ENCODE data around the gene TGFBI. TPM values are rescaled to one million over a fixed set of nuclear protein-coding genes. Genes with fewer than 3 reads are reported as not detected.

TGFBI gene
- 1,115 TPM for total RNA-seq (ENCODE audit: insufficient read depth, low replicate concordance)

DNA sequence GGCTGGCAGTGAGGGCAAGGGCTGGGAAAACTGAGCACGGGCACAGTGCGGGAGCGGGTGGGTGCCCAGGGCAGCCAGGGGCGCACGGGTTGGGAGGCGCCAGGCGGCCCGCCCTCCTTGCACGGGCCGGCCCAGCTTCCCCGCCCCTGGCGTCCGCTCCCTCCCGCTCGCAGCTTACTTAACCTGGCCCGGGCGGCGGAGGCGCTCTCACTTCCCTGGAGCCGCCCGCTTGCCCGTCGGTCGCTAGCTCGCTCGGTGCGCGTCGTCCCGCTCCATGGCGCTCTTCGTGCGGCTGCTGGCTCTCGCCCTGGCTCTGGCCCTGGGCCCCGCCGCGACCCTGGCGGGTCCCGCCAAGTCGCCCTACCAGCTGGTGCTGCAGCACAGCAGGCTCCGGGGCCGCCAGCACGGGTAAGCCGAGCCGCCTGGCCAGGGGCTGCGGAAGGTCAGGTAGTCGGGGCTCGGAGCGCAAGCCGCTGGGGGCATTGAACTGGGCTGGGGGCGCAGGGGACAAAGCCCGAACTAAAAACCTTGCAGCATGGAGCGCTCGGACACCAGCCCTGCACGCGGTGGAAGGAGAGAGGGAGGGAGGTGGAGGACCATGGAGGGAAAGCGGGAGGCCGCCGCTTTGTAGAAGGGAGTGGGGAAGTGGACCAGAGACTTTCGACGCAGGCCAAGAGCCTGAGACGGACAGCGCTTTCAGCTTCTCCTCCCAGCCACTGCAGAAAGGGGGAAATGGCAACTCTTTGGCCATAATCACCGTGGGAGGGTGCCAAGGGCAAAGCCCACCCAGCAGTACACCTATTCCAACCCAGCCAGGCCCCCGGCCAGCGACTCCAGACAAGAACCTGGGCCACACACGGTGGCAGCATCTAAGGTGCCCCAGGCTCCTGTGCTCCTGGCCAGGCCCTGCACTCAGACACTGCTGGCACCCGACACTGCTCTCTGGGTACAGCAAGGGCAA, at the start of gene TGFBI:
TGFBI (plus strand) TSS at position 207 of the 961 bp plus-strand sequence; CDS start at position 275, 68 bp downstream.
- DNase-seq (ENCODE audit: low spot score) = peak; percentile 80

DNA sequence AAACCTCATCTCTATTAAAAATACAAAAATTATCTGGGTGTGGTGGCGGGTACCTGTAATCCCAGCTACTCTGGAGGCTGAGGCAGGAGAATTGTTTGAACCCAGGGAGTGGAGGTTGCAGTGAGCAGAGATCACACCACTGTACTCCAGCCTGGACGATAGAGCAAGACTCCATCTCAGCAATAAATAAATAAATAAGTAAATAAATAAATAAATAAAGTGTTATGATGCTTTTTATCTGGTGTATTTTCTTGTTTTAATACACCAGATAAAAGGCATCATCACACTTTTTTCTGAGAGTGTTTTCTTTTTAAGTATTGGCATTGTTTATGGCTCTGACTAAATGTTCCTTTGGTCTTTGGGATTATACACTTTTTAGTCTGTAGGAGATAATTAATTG, 49.8 kb upstream of the TGFBI start:
- no peak for DNase-seq (ENCODE audit: low spot score)

DNA sequence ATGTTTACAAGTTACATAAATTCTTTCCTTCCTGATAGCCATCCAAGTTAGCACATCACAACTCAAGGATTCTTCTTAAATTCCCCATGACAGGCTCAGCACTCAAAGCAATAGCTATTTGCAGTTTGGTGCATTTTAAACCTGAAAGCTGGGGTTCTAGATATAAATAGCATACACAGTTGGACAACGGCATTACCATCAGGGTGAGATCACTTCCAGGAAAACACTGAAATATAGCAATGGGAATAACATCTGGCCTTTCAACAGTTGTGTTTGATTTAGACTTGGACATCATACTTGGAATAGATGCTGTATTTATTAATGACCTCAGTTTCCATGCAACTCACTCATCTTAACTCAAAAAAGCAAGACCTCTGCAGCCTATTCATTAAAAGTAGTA, 49.3 kb upstream of the TGFBI start:
- DNase-seq (ENCODE audit: low spot score) = peak; percentile 77

DNA sequence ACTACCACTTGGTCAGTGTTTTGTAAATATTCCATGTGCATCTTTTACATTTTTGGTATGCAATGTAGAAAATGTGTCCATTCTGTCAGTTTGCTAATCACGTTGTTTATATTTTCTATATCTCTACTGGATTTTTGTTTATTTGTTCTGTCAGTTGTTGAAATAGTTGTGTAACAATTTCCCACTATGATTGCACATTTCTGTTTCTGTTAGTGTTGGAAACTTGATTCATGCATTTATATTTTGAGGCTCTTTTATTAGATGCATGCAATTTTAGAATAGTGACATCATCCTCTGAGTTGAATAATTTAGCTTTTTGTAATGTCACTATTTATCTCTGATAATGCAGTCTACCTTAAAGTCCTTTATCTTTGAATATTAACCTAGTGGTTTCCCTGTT, 48.2 kb upstream of the TGFBI start:
- no peak for DNase-seq (ENCODE audit: low spot score)

DNA sequence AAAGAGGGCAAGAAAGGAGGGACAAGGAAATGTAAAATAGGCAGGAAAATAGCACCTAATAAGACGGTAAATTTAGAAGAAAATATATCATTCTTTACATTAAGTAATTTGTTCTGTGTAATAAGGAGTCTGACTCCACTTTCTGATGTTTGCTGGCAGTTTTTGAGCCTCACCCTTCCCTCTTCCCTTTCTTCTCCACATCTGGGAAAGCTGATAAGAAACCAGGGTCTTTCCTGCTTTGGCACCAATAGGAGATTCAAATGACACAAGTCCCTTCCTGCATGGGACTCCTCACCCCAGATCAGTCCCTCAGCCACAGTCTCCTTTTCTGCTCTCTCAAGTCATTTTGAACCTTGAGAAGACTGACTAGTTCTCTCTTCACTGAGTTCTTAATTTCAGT, 42.8 kb upstream of the TGFBI start:
- no peak for DNase-seq (ENCODE audit: low spot score)

DNA sequence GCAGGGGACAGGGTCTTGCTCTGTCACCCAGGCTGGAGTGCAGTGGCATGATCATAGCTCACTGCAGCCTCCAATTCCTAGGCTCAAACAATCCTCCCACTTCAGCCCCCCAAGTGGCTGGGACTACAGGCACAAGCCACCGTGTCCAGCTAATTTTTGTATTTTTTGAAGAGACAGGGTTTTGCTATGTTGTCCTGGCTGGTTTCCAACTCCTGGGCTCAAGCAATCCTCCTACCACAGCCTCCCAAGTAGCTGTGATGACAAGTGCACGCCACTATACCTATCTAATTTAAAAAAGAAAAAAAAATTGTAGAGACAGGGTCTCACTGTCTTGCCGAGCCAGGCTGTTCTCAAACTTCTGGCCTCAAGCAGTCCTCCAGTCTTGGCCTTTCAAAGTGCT, 42.4 kb upstream of the TGFBI start:
- no peak for DNase-seq (ENCODE audit: low spot score)

DNA sequence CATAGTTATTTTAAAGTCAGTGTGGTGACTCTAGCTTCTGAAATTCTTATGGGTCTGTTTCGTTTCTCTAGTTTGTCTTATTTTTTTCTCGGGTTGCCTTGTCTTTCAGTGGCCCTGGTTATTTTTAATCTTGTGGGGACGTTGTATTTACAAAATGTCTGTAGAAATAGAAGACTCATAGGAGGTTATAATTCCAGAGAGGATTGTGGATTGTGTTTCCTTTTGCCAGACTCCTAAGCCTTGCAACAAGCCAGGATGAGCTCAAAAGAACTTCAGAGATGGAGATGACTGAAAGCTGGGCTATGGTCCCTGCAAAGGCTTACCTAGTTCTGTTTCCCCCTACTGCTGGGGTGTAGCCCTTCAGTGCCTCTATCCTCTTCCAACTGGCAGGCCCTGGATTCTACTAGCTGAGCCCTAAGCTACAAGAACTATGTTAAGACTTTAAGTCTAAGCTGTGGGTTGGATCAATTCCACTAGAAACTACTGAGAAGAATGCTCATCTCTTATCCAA, 41.8 kb upstream of the TGFBI start:
- peak; percentile 90 for DNase-seq (ENCODE audit: low spot score)

DNA sequence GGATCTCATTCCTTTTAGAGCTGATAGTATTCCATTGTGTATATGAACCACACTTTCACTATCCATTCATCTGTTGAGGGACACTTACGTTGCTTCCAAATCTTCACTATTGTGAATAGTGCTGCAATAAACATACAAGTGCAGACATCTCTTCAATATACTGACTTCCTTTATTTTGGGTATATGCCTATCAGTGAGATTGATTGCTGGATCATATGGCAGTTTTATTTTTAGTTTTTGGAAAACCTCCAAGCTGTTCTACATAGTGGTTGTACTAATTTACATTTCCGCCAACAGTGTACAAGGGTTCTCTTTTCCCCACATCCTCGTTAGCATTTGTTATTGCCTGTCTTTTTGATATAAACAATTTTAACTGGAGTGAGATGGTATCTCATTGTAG, 40.2 kb upstream of the TGFBI start:
- DNase-seq (ENCODE audit: low spot score) = no peak

DNA sequence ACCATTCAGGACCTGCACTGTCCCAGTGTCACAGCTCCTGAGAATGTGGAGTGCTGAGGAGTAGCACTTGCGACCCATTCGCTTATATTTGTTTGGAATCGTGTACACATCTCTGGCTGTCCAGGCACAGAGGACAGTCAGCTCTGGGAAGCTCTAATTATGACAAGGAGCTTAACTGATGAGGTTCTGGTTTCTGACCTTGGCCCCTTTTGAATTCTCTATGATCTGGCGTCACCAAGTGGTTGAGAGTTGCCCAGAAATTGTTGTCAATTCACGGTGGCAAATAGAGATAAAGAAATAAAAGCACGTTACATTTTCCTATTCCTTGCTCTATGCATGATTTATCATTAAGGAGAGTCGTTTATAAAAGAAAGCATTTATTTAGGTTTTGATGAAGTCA, 39.1 kb upstream of the TGFBI start:
- DNase-seq (ENCODE audit: low spot score) = no peak

DNA sequence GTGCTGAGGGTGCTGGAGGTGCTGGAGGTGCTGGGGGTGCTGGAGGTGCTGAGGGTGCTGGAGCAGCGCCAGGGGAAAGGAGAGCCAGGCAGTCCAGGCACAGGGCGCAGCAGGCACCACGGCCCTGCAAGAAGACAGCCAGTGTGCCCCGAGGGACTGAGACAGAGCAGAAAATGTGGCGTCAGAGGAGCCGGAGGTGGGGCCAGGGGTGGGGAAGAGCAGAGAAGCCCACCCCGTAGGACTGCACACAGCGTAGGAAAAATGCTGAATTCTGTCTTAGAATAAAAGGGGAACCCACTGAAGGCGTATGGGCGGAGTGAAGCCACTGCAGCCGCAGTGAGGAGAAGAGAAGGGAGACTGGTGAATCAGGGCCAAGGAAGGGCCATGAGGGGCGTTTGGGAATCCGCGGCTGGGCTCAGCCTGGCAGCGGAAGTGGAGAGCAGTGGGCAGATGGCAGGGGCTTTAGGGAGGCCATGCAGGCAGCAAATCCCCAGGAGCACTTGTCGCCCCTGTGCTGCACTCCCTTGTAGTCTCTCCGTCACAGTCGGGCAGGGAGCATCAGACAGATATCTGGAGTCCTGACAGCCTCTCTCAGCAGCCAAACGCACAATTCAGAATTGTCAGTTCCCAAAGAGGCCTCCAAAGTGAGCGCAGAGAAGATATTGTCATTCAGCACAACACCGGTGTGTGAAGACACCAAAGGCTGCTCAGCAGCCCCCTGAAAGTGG, 38.1 kb upstream of the TGFBI start:
- DNase-seq (ENCODE audit: low spot score) = no peak

DNA sequence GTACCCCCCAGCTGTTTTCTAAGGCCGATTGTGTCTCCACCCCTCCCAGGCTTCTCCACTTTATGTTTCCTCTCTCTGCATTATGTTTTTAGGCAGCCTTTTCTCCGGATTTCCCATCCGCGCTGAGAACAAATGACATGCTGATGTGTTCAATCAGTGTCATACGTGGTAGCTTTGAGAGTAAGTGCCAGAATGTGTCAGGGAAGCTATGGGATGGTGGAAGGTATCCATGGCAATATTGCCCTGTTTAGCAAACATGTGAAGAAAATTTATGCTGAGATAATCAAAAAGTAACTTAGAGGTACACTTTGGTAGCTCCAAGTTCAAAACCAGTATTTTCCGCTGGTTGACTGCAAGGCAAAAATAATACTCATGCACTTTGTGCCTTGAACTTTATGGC, 37.4 kb upstream of the TGFBI start:
- no peak for DNase-seq (ENCODE audit: low spot score)

DNA sequence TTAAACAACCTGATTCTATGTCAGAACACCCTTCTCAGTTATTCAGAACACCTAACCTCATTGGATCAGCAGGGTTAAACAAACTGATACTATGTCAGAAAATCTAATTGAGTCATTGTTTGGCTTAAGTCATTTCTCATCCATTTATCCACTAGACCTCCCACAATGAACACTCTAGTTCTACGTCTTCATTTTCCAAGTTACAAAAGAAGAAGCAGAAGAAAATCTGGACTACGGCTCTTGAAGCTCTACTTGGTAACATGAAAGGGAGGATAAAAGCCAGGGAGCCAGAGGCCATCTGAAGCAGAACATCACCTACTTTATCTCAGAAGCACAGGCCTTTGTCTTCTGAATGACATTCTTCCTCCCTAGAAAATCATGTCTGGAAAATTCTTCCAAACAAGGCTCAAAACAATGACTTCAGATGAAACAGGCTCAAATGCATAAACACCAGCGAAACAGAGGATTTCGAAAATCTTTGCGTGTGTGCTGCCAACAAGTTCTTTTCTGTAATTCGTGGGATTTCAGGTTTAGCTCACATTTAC, 35.4 kb upstream of the TGFBI start:
- peak; percentile 89 for DNase-seq (ENCODE audit: low spot score)

DNA sequence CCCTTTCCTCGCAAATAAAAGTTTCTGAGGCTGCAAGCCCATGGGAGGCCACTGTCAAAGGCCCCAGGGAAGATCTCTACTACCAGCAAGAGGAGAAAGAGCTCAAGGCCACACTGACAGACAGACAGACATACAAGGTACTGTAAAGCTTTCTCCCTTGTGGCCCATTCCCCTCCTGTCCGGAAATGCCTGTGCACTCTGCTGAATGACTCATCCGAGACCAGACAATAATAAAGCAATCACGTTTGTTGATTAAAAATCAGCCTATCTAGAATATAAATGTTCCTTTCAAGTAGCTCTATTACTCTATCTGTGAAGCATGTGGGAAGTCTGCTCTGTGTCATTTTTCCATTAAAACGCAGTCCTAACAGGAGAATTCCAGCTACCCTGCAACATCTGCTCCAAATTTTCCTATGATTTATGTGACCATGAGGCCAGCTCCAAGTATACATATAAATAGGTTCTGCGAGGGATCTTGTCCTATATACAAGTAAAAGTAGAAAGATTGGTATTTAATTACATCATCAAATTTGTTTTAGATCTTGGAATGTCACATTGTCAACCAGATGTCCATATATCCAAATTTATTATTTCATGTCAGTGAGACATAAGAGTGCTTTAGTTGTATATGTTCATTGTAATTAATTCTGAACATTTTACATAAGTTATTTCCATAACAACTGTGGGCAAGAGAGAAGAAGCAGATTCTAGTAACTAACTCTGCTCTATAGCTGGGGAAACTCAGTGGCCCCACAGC, 34.7 kb upstream of the TGFBI start:
- peak; percentile 97 for DNase-seq (ENCODE audit: low spot score)

DNA sequence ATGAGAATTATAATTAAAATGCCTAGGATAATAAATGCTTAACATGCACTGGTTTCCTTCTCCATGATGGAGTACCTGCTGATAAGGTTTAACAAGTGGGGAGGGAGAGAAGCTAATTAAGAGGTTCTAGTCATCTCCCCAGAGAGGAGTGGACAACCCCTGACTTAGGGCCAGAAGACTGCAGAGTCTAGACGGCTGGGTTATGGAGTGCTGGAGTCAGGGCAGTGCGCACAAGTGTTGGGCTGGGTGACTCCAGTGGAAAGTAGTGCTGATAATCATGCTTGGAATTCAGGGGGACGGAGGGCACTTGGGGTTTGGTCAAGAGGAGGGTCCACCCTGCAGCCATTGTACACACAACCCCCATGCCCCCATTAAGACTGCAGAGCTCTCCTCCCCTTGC, 32.8 kb upstream of the TGFBI start:
- DNase-seq (ENCODE audit: low spot score) = no peak

DNA sequence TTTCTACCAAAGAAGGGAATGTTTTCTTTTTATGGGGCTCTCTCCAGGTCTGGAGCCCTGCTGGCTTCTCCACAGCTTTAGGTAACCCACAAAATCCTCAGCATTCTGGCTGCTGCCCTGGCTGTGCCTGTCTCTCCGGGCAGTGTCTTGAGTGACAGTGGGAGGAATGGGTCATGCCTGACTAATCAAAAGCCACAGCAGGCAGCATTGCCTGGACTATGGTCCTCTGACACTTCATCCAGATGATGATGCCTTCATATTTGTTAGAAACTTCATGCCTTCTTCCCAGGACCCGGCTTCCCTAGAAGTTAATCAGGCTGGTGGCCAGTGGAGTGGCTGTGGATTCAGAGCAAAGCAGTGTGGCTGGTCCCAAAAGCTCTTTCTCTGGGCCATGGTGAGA, 32.2 kb upstream of the TGFBI start:
- no peak for DNase-seq (ENCODE audit: low spot score)

DNA sequence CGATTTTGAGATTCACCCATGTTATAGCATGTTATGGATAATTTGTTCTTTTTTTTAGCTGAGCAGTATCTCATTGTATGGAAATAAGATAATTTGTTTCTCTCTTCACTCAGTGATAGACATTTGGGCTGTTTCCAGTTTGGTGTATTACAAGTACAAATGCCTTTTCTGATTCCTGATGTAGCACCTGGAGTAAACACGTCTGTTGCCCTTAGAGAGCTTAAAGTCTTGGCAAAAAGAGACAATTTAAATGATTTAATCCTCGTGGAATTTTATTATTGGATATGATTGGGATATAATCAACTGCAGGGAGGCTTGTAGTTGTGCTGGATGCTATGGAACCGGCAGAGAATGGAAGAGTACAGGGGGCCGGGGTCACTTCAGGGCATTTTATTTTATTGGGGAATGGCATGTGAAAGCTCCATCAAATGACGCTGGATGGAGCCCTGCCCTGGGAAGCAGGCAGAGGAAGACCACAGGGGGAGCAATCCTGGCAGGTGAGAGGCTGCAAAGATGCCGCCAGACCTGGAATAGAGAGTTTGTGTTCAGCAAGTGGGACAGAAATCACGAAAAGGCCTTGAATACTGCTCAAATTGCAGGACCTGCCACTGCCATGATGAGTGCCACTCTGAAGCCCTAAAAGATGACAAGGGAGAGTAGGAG, 31.0 kb upstream of the TGFBI start:
- no peak for DNase-seq (ENCODE audit: low spot score)

DNA sequence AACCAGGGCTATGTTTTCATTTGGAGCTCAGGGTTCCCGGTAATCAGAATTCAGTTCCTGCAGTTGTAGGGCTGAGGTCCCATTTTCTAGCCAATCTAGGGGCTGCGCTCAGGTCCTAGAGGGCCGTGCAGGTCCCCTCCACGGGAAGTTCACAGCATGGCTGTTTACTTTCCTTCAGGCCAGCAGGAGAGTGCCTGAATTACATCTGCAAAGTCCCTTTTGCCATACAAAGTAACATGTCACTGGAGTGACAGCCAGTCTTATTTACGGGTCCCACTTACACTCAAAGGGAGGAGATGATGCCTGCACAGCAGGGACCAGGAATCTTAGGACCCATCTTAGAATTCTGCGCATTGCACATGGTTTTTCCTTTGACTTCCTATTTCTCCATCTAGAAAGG, 29.9 kb upstream of the TGFBI start:
- no peak for DNase-seq (ENCODE audit: low spot score)

DNA sequence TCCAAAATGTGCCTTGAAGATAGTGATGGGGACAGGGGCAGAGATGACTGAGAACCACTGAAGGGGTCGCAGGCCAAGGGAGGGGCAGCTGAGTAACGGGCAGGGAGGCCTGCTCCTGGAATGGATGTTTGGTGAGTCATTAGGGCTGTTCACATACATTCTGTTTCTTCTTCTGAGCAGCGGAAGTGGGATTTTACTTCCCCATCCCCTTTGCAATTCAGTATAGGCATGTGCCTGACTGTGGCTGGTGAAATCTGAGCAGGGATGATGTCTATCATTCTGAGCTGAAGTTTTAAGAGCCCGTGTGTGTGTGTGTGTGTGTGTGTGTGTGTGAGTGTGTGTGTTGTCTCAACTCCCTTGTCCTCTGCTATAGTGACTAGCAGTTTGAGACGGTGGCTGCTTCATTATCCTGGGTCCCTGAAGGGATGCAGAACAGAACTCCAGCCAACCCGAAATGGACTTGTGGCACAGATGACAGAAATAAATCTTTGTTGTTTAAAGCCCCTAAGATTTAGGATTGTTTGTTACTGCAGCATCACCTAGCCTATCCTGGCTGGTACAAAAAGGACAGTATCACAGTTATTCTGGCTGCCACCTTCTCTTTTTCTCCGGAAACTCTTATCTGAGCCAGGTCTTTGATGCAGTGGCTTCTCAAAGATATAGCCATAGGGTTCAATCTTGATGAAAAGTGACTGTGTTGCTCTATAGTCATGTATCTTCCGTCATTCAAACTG, 29.2 kb upstream of the TGFBI start:
- DNase-seq (ENCODE audit: low spot score) = no peak

DNA sequence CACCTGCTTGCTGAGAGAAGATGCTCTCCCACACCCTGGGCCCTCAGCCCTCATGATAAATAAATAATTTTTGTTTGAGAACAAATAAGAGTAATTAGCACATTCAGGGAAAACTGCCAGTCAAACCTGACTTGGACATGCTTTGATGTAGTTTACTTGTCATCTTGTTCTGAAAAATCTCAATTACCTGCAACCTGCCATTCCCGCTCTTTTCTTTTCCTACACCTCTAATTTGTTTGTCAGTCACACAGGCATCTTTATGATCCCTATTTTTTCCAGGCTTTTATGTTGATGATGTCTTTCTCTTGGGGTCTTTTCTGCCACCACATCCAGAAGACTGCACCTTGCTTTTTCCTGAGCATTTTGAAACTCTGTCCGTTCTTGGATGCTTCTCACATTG, 28.6 kb upstream of the TGFBI start:
- no peak for DNase-seq (ENCODE audit: low spot score)

DNA sequence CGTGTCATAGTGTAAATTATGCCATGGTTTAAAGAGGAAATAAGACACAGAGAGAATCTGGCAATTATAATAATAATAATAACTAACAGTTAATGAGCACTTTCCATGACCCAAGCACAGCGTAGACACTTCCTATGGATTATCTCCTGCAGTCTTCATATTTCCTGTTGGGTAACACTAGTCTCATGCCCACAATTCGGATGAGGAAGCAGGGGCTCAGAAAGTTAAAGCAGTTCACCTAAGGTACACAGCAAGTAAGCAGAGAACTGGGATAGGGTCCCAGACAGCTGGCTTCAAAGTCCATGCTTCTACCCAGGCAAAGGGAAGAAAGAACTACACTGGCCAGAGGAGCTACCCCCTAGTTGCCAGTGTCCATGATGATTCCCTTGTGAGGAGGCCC, 27.9 kb upstream of the TGFBI start:
- DNase-seq (ENCODE audit: low spot score) = no peak
